OCI-LY1 (cell line): Measurements from ENCODE around the gene SMIM3.

ENCODE experiments used
- H2AFZ ChIP-seq: fragments of 200-600 bp; sonication (generic), shearing (Covaris generic); 2 replicates; pipeline ENCODE4 v1.6.0; 2014; ENCODE audit warnings: antibody characterized with exemption, mild to moderate bottlenecking, low read length
- H3F3A ChIP-seq: fragments of 200-600 bp; sonication (generic), shearing (Covaris generic); 2 replicates; pipeline ENCODE4 v1.6.0; 2014; ENCODE audit warnings: mild to moderate bottlenecking, antibody characterized with exemption, low read length, moderate library complexity; ENCODE audit not compliant: insufficient read depth
- H3K27ac ChIP-seq: fragments of 200-600 bp; sonication (generic); 2 replicates; pipeline ENCODE4 v1.5.1; 2014; ENCODE audit warnings: low read length, mixed run types, mild to moderate bottlenecking, low read depth; ENCODE audit not compliant: poor library complexity, severe bottlenecking
- H3K27me3 ChIP-seq: fragments of 200-600 bp; sonication (generic); 2 replicates; pipeline ENCODE4 v1.6.0; 2014; ENCODE audit warnings: antibody characterized with exemption, mild to moderate bottlenecking, low read length, moderate library complexity; ENCODE audit not compliant: insufficient read depth
- H3K36me3 ChIP-seq: fragments of 200-600 bp; sonication (generic); 2 replicates; pipeline ENCODE4 v1.6.1; 2014; ENCODE audit warnings: mild to moderate bottlenecking, antibody characterized with exemption, low read length, moderate library complexity, mixed read lengths; ENCODE audit not compliant: insufficient read depth
- H3K4me1 ChIP-seq: fragments of 200-600 bp; sonication (generic); 2 replicates; pipeline ENCODE4 v1.5.1; 2014; ENCODE audit warnings: mild to moderate bottlenecking, low read length, moderate library complexity; ENCODE audit not compliant: insufficient read depth, severe bottlenecking
- H3K4me2 ChIP-seq: fragments of 200-600 bp; sonication (generic), shearing (Covaris generic); 2 replicates; pipeline ENCODE4 v1.6.1; 2014; ENCODE audit warnings: low read length
- H3K4me3 ChIP-seq: fragments of 200-600 bp; sonication (generic); 2 replicates; pipeline ENCODE4 v1.5.1; 2014; ENCODE audit warnings: low read length, low read depth, mild to moderate bottlenecking, mixed read lengths; ENCODE audit not compliant: poor library complexity, severe bottlenecking
- H3K79me2 ChIP-seq: fragments of 200-600 bp; shearing (Covaris generic); 2 replicates; pipeline ENCODE4 v1.6.1; 2016; ENCODE audit warnings: mixed run types, low read length, mixed read lengths; ENCODE audit not compliant: insufficient read depth
- H3K9ac ChIP-seq: fragments of 200-600 bp; sonication (generic), shearing (Covaris generic); 2 replicates; pipeline ENCODE4 v1.6.1; 2014; ENCODE audit warnings: mild to moderate bottlenecking, low read length, mixed read lengths
- H3K9me2 ChIP-seq: fragments of 200-600 bp; sonication (generic), shearing (Covaris generic); 2 replicates; pipeline ENCODE4 v1.6.1; 2014; ENCODE audit warnings: low read depth, mild to moderate bottlenecking, low read length, mixed read lengths
- H3K9me3 ChIP-seq: fragments of 200-600 bp; shearing (Covaris generic); 2 replicates; pipeline ENCODE4 v1.6.1; 2014; ENCODE audit warnings: low read length, mixed read lengths
- H4K20me1 ChIP-seq: fragments of 200-600 bp; sonication (generic), shearing (Covaris generic); 2 replicates; pipeline ENCODE4 v1.6.0; 2016; ENCODE audit warnings: mild to moderate bottlenecking, low read length; ENCODE audit not compliant: insufficient read depth
- EZH2 ChIP-seq: fragments of 200-600 bp; sonication (generic), shearing (Covaris generic); IDR thresholded peaks from 2 replicates; pipeline ENCODE4 v1.8.0; 2017; ENCODE audit warnings: borderline replicate concordance, mixed run types, mild to moderate bottlenecking, antibody characterized with exemption, low read length, moderate library complexity, mixed read lengths
- TF ChIP-seq, protein P1 (sequence below): fragments of 200-600 bp; sonication (generic), shearing (Covaris generic); IDR thresholded peaks from 2 replicates; pipeline ENCODE4 v1.5.1; 2017; ENCODE audit warnings: mild to moderate bottlenecking, antibody characterized with exemption, low read length, moderate library complexity, mixed read lengths

Gene SMIM3

DNA sequence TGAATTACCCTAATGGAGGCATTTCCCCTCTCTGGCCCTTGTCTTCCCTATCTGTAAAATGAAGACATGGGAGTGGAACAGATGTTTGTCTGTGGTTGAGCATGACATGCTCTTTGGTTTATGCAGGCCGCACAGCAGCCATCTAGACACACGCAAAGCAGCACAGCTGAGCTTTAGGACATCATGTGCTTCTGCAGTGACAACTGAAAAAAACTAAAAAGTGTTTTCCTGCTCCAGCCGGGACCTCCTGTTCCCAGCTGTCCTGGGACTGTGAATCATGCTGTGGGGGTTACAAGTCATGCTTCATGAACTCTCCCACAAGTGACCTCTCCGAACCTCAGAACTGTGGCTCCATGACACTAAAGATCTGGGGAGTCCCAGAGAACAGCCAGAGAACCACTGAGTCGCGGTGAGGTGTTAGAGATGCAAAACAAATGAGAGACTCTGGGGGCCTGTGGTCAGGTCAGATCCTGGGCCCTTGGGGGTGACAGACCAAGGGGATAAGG is 1.7 kb downstream of the SMIM3 start:
- Histone ChIP-seq H3K27me3 (no peaks in the 10 kb centered on the region), H3K79me2 (no peaks in the 10 kb centered on the region), H3K4me1 (peaks cover 12% of the 10 kb centered on the region), H3K9ac (no peak overlapping the region), H2AFZ (no peak overlapping the region), H3K4me3 (no peak overlapping the region), H3K9me3 (no peaks in the 10 kb centered on the region), H3K27ac (peak overlapping the region; percentile 60), H3K36me3 (no peaks in the 10 kb centered on the region), H3K4me2 (no peak overlapping the region), H4K20me1 (no peaks in the 10 kb centered on the region), H3F3A (no peaks in the 10 kb centered on the region), H3K9me2 (no peaks in the 10 kb centered on the region)
- no peak for TF ChIP-seq EZH2
- TF ChIP-seq, protein P1, sequence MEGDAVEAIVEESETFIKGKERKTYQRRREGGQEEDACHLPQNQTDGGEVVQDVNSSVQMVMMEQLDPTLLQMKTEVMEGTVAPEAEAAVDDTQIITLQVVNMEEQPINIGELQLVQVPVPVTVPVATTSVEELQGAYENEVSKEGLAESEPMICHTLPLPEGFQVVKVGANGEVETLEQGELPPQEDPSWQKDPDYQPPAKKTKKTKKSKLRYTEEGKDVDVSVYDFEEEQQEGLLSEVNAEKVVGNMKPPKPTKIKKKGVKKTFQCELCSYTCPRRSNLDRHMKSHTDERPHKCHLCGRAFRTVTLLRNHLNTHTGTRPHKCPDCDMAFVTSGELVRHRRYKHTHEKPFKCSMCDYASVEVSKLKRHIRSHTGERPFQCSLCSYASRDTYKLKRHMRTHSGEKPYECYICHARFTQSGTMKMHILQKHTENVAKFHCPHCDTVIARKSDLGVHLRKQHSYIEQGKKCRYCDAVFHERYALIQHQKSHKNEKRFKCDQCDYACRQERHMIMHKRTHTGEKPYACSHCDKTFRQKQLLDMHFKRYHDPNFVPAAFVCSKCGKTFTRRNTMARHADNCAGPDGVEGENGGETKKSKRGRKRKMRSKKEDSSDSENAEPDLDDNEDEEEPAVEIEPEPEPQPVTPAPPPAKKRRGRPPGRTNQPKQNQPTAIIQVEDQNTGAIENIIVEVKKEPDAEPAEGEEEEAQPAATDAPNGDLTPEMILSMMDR = no peak

DNA sequence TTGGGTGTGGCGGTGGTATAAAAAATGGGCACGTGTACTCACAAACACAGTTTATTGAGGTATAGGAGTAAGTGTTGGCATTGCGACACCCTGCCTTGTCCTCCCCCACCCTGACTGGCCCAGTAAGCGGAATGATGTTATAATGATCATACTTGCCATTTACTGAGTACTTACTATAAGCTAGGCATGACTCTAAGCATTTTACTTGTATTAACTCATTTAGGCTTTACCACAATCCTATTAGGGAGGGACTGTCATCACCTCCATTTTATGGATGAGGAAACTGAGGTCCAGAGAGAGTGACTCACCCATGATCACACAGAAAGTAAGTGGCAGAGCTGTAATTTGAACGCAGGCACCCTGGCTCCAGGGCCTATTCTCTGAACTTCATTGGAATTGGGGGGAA is 2.3 kb downstream of the SMIM3 start:
- H3K79me2 ChIP-seq = no peaks in the 10 kb centered on the region
- H3K9ac ChIP-seq = no peak overlapping the region
- peaks cover 12% of the 10 kb centered on the region for H3K4me1 ChIP-seq

DNA sequence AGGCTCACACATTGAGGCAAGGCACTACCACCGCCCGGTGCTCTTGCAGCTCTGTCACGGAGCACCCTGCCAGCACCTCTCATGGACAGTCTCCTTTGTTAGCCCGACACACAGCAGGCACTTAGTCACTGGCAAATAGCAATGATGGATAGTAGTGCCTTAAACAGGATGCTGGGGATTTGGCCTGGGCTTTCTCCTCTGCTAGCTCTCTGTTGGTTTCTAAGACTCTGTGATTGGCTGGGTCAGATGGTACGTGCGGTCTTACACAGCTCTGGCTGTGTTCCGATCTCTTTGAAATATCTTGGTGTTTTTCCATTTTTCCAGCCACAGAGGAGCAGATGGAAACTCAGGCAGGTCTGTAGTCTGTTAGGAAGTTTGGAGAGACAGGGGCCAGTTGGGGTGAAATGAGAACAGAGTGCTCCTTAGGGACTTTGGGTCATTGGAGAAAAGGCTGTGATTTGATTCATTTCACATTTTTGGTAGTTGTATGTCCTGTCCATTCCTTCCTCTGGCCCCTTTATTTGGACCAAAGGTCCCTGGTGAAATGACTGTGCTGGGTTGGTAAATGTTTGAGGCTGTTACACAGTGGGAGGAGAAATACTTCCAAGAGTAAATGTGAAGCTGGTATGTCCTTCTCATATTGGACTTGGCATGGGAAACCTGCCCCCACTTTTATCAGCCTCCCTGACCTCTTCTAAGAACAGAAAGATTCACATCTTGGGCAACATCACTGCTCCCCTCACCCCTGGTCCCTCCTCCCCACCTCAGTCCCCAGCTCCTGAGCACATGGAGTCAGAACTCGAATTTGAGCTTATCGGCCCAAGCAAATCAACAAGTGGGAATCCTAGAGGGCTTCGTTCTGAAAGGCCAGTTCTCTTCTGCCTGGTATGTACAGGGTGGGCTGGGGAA is 3.4 kb downstream of the SMIM3 start:
- Histone ChIP-seq H3K79me2 (no peaks in the 10 kb centered on the region), H3K4me2 (no peak overlapping the region), H3F3A (no peaks in the 10 kb centered on the region)

More for the DNA sequence above, 2.3 kb downstream of the SMIM3 start:
- Histone ChIP-seq H3K4me2 (no peak overlapping the region), H3F3A (no peaks in the 10 kb centered on the region), H2AFZ (no peak overlapping the region), H4K20me1 (no peaks in the 10 kb centered on the region), H3K9me2 (no peaks in the 10 kb centered on the region), H3K27me3 (no peaks in the 10 kb centered on the region), H3K27ac (peak overlapping the region; percentile 60), H3K36me3 (no peaks in the 10 kb centered on the region), H3K9me3 (no peaks in the 10 kb centered on the region), H3K4me3 (no peak overlapping the region)
- TF ChIP-seq, protein P1 = no peak
- no peak for TF ChIP-seq EZH2

More for the DNA sequence above, 3.4 kb downstream of the SMIM3 start:
- no peaks in the 10 kb centered on the region for H3K9me2 ChIP-seq
- peaks cover 12% of the 10 kb centered on the region for H3K4me1 ChIP-seq
- no peaks in the 10 kb centered on the region for H3K9me3 ChIP-seq
- no peak overlapping the region for H2AFZ ChIP-seq
- no peaks in the 10 kb centered on the region for H4K20me1 ChIP-seq
- no peaks in the 10 kb centered on the region for H3K36me3 ChIP-seq
- no peak overlapping the region for H3K9ac ChIP-seq
- H3K27me3 ChIP-seq = no peaks in the 10 kb centered on the region
- no peak overlapping the region for H3K27ac ChIP-seq
- TF ChIP-seq, protein P1 = no peak
- TF ChIP-seq EZH2 = no peak
- no peak overlapping the region for H3K4me3 ChIP-seq
